Fibroblast of the aortic adventitia (primary cell): ENCODE data around the gene AGXT2. TPM values are rescaled to one million over a fixed set of nuclear protein-coding genes. Genes with fewer than 3 reads are reported as not detected.

Experiments
- DNase-seq: peaks from one replicate; pipeline ENCODE4 v3.0.0-alpha.2; 2010; ENCODE audit warnings: low read depth
- H3K4me3 ChIP-seq: 2 replicates; pipeline ENCODE4 v1.5.1; 2011; ENCODE audit warnings: low read depth, mild to moderate bottlenecking, control low read depth, low read length, moderate library complexity
- total RNA-seq: library from RNA; depleted of rRNA; stranded (reverse); fragments of >200 nt; gene quantifications from 2 replicates; pipeline ENCODE4 v1.2.3, GENCODE V29; 2012; ENCODE audit warnings: low replicate concordance
- TF ChIP-seq, protein P1 (sequence below): IDR thresholded peaks from 2 replicates; pipeline ENCODE4 v1.5.1; 2011; ENCODE audit warnings: mild to moderate bottlenecking, low read length, control low read depth, inconsistent platforms; ENCODE audit not compliant: insufficient read depth

AGXT2 gene, protein sequence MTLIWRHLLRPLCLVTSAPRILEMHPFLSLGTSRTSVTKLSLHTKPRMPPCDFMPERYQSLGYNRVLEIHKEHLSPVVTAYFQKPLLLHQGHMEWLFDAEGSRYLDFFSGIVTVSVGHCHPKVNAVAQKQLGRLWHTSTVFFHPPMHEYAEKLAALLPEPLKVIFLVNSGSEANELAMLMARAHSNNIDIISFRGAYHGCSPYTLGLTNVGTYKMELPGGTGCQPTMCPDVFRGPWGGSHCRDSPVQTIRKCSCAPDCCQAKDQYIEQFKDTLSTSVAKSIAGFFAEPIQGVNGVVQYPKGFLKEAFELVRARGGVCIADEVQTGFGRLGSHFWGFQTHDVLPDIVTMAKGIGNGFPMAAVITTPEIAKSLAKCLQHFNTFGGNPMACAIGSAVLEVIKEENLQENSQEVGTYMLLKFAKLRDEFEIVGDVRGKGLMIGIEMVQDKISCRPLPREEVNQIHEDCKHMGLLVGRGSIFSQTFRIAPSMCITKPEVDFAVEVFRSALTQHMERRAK
- not detected in 2 replicates for total RNA-seq

DNA sequence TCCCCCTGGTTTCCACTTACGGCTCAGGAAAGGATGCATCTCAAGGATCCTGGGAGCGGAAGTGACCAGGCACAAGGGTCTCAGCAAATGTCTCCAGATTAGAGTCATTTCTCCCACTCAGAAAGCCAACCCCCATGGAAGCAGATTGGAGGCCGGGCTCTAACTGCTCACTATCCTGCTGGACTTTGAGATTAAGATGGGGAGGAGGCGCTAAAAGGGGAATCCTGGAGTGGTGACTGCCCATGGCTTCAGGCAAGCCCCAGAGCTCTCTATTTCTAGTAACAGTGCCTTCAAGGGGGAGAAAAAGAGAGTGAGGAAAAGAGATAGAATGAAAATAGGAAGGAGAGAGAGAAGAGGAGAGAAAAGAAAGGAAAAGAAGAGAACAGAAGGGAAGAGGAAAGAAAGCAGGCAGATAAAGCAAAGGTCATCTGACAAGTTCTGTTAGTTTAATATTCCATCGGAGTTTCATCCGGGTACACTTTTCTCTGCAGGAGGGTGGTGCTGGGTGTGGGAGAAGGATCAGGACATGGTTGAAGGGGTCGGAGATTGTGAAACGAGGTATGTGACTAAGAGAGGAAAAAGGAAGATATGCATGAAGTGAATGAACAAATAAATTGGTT, at the start of gene AGXT2:
TSS of gene AGXT2 (minus strand) at position 165 of the 620 bp plus-strand sequence. CDS start at position 108, 57 bp downstream.
- TF ChIP-seq, protein P1, sequence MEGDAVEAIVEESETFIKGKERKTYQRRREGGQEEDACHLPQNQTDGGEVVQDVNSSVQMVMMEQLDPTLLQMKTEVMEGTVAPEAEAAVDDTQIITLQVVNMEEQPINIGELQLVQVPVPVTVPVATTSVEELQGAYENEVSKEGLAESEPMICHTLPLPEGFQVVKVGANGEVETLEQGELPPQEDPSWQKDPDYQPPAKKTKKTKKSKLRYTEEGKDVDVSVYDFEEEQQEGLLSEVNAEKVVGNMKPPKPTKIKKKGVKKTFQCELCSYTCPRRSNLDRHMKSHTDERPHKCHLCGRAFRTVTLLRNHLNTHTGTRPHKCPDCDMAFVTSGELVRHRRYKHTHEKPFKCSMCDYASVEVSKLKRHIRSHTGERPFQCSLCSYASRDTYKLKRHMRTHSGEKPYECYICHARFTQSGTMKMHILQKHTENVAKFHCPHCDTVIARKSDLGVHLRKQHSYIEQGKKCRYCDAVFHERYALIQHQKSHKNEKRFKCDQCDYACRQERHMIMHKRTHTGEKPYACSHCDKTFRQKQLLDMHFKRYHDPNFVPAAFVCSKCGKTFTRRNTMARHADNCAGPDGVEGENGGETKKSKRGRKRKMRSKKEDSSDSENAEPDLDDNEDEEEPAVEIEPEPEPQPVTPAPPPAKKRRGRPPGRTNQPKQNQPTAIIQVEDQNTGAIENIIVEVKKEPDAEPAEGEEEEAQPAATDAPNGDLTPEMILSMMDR: no peak
- no peak for DNase-seq
- H3K4me3 ChIP-seq: no peak within 1 kb of the TSS

DNA sequence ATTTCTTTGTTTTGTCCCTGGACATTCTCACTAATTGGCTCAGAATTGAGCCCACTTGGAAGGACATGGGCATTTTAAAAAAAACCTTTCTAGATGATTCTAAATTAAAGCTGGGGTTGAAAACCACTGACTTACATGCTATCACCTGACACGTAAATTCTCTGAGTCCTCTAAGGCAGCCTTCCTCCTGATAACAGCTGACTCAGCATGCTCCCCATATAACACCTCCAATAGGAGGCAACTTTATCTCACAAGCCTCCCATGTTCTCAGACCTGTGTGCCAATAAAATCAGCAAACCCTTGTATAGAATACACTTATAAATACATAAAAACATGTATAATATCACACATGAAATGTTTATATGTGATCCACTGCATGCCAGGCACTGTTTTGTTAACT, 49.2 kb upstream of the AGXT2 start:
- no peak overlapping the region for H3K4me3 ChIP-seq
- TF ChIP-seq, protein P1: no peak
- DNase-seq: no peak

DNA sequence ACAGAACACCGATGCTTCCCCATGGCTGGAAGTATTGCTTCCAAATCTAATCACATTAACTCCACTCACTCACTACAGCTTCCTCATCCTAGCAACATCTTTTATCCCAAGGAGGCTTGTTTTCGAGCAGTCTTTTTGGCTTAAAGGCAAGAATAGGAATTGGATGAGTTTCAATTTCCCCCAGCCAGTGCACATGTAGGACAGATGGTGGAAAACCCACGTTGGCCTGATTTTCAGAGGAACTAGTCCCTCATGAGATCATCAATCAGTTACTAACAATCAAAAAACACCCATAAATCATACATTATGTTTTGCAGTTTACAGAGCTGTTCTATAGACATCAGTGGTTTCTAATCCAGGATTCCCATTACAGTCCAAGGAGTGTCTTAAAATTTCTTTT, 48.5 kb upstream of the AGXT2 start:
- no peak for DNase-seq
- TF ChIP-seq, protein P1: no peak
- no peak overlapping the region for H3K4me3 ChIP-seq

DNA sequence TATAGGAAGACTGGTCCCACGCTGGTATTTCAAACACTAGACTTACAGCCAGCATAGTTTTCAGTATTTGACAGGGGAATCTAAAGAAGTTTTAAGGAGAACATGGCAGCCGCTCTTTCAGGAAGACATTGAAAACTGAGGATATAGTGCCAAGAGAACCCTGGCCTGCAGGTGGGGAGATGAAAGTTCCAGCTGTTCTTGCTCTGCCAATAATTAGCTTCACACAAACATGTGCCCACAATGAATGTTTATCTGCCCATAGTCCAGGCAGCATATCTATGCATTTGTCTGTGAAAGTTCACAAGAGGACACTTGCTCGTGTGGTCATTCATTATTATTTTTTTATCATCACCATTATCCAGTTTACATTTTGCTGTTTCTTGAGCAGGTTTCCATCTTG, 47.6 kb upstream of the AGXT2 start:
- no peak for DNase-seq
- TF ChIP-seq, protein P1: no peak

DNA sequence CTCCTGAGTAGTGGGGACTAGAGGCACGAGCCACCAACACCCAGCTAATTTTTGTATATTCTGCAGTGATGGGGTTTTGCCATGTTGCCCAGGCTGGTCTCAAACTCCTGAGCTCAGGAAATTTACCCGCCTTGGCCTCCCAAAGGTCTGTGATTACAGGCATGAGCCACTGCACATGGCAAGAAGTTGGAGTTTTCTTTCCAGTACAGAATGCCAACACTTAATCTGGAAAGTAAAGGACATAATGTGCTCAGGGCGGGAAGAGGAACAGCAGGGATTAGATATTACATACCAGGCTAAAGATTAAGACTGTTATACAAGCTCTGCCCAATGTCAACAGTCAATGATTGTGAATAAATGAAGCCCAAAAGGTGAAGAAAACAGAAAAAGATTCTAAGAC, 47.2 kb upstream of the AGXT2 start:
- no peak overlapping the region for H3K4me3 ChIP-seq
- TF ChIP-seq, protein P1: no peak
- DNase-seq: no peak

More for the DNA sequence above, 47.6 kb upstream of the AGXT2 start:
- no peak overlapping the region for H3K4me3 ChIP-seq

DNA sequence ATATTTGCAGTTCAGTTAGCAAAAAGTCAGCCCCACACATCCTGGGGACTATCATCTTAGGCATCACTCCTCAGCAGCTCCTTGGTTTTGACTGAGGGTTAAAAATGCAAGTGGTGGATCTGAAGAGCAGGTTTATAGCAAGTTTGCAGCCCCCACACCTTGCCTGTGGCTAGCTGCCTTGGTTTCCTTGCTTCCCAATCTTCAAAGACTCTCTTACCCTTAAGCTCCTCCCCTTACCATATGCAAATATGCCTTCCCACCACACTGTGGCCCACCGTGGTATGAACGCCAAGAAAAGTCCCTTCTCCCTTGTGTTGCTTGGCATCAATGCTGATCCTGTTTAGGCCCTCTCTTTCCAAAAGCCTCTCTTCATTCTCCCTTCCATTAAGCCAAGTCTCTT, 45.0 kb upstream of the AGXT2 start:
- TF ChIP-seq, protein P1: no peak
- H3K4me3 ChIP-seq: no peak overlapping the region
- no peak for DNase-seq
